PFSK-1 (cell line): ENCODE data around the gene FOXP4.

Experiments
- FOXP2 ChIP-seq: optimal IDR thresholded peaks from 2 replicates; pipeline ENCODE3; 2011; ENCODE audit warnings: borderline replicate concordance, control low read depth, inconsistent platforms; ENCODE audit not compliant: insufficient read depth; ENCODE audit errors: extremely low read length, extremely low read depth
- POLR2AphosphoS5 ChIP-seq: IDR thresholded peaks from 2 replicates; pipeline ENCODE4 v1.6.1; 2012; ENCODE audit warnings: low read depth, mild to moderate bottlenecking, control low read depth, low read length, moderate library complexity
- TF ChIP-seq, protein P1 (sequence below), 2 experiments: IDR thresholded peaks; 2 replicates each; pipeline versions ENCODE4 v1.6.1 to v1.8.0; 2011 to 2012; ENCODE audit warnings: low read depth in 2 of 2, low read length in 2 of 2, control low read depth in 1 of 2, inconsistent platforms in 1 of 2, mild to moderate bottlenecking in 1 of 2, moderate library complexity in 1 of 2; ENCODE audit not compliant: insufficient read depth in 1 of 2

DNA sequence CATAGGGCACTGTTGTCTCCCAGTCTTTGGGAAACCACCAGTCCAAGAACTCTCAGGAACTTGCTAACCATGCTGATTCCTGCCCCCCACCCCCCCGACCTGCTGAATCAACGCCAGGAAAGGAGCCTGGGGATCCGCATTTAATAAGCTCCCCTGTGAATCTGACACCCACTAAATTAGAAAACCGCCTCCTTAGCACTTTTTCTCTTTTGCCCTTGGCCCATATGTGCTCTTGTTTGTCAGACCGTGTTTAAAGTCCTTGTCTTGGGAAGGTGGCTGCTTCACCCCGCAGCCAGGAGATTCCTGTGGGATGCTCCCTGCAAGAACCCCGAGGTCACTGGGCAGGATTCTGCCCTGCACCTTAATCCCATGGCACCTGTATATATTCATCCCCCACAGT is 15.7 kb upstream of the FOXP4 start:
- no peak for TF ChIP-seq FOXP2
- no peak for TF ChIP-seq POLR2AphosphoS5
- TF ChIP-seq, protein P1, sequence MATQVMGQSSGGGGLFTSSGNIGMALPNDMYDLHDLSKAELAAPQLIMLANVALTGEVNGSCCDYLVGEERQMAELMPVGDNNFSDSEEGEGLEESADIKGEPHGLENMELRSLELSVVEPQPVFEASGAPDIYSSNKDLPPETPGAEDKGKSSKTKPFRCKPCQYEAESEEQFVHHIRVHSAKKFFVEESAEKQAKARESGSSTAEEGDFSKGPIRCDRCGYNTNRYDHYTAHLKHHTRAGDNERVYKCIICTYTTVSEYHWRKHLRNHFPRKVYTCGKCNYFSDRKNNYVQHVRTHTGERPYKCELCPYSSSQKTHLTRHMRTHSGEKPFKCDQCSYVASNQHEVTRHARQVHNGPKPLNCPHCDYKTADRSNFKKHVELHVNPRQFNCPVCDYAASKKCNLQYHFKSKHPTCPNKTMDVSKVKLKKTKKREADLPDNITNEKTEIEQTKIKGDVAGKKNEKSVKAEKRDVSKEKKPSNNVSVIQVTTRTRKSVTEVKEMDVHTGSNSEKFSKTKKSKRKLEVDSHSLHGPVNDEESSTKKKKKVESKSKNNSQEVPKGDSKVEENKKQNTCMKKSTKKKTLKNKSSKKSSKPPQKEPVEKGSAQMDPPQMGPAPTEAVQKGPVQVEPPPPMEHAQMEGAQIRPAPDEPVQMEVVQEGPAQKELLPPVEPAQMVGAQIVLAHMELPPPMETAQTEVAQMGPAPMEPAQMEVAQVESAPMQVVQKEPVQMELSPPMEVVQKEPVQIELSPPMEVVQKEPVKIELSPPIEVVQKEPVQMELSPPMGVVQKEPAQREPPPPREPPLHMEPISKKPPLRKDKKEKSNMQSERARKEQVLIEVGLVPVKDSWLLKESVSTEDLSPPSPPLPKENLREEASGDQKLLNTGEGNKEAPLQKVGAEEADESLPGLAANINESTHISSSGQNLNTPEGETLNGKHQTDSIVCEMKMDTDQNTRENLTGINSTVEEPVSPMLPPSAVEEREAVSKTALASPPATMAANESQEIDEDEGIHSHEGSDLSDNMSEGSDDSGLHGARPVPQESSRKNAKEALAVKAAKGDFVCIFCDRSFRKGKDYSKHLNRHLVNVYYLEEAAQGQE (IDR thresholded peaks at IDR 0.05; ENCODE audit: insufficient read depth in 1 of 2, low read depth in 2 of 2, low read length in 2 of 2), result no peak
